Lower lobe of right lung (tissue), 2 donors: ENCODE results near the gene PFKFB3. TPM values are rescaled to one million over a fixed set of nuclear protein-coding genes. Genes with fewer than 3 reads are reported as not detected.
A peak's percentile ranks its signal among the peaks of the same experiment; 100 is the strongest.

Experiments used
- ATAC-seq, 2 donors: fragments of 200-7000 bp; cut with Tn5 transposase; one replicate each; pipeline ENCODE4 v1.9.1; 2020 to 2022; ENCODE audit warnings: mild to moderate bottlenecking in 2 of 2, moderate library complexity in 2 of 2
- DNase-seq: peaks from one replicate; pipeline ENCODE4 v3.0.0-alpha.2; 2020
- H3K27ac ChIP-seq: fragments of 200-600 bp; one replicate; pipeline ENCODE4 v1.8.0; 2022
- H3K27me3 ChIP-seq: fragments of 200-600 bp; one replicate; pipeline ENCODE4 v1.8.0; 2022; ENCODE audit warnings: low read depth
- H3K36me3 ChIP-seq: fragments of 200-600 bp; one replicate; pipeline ENCODE4 v1.8.0; 2022; ENCODE audit warnings: mild to moderate bottlenecking
- H3K4me1 ChIP-seq: fragments of 200-600 bp; one replicate; pipeline ENCODE4 v1.8.0; 2022
- H3K4me3 ChIP-seq: fragments of 200-600 bp; one replicate; pipeline ENCODE4 v1.8.0; 2022; ENCODE audit warnings: mild to moderate bottlenecking
- H3K9me3 ChIP-seq: fragments of 200-600 bp; one replicate; pipeline ENCODE4 v1.8.0; 2022
- intact Hi-C: fragments of 100-400 bp; cut with DNase I; formaldehyde crosslinking; loops from one replicate; pipeline ENCODE4 v1.11.0; 2022
- total RNA-seq: library from RNA; stranded (reverse); fragmentation: NEBNext Ultra II Directional; extraction: Animal tissue kit (Norgen Biotek cat#: 25700); gene quantifications from one replicate; pipeline ENCODE4 v1.2.1, GENCODE V29; 2021
- TF ChIP-seq, protein P1 (sequence below): fragments of 200-600 bp; IDR thresholded peaks from one replicate; pipeline ENCODE4 v1.8.0; 2022; ENCODE audit warnings: antibody characterized with exemption, mild to moderate bottlenecking
- donor health status: DM: no; HTN: yes; CAD: no; lungs with severe emphysema.

PFKFB3 gene
- total RNA-seq, 1 donor from 2014 or later, result 78.5 TPM

DNA sequence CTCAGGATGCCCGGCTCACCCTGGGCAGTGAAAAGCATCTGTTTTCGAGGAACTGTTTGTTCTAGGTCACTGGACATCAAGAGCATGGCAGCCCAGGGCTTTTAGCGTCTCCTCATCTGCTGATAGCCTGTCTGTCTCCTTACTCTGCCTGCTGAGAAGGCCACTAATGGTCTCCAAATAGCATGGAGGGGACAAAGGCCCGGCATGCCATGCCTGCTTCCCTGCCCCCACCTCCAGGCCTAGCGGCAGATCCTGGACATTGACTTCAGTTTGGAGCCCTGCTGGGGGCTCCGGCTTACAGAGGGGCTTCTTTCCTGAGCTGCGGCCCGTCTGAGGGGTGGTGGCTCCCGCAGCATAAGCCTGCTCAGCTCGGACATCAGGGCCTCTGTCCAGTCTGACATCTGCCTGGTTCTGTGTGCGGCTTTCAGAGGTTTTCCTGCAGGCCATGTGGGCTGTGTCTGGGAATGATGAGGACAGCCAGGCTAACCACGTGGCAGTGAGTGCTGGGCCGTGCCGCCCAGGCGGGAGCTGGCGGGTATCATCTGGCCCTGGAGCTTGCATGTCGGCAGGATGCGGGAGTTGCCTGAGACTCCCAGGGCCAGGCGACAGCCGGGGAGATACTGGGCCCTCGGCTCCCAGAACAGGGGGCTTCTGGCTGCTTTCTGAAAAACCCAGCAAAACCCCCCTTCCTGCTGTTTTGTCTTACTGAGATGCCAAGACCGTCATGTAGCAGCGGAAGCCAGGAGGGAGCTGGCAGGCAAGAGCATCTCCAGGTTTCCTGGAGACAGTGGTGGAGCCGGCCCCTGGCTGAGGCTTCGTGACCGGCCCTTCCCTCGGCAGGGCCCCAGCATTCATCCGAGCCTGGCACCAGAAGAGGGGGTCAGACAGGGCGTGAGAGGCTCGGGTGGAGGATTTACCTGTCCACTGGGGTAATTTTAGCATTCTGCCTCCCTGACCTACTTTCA, 9.2 kb downstream of the PFKFB3 start:
- Histone ChIP-seq H3K9me3 (no peaks in the 10 kb centered on the region), H3K27me3 (no peaks in the 10 kb centered on the region), H3K4me3 (no peak overlapping the region), H3K27ac (no peak overlapping the region), H3K36me3 (peaks cover 50% of the 10 kb centered on the region), H3K4me1 (peaks cover 13% of the 10 kb centered on the region)
- ATAC-seq (peak; percentile 33 to 54), DNase-seq (no peak)
- TF ChIP-seq, protein P1, sequence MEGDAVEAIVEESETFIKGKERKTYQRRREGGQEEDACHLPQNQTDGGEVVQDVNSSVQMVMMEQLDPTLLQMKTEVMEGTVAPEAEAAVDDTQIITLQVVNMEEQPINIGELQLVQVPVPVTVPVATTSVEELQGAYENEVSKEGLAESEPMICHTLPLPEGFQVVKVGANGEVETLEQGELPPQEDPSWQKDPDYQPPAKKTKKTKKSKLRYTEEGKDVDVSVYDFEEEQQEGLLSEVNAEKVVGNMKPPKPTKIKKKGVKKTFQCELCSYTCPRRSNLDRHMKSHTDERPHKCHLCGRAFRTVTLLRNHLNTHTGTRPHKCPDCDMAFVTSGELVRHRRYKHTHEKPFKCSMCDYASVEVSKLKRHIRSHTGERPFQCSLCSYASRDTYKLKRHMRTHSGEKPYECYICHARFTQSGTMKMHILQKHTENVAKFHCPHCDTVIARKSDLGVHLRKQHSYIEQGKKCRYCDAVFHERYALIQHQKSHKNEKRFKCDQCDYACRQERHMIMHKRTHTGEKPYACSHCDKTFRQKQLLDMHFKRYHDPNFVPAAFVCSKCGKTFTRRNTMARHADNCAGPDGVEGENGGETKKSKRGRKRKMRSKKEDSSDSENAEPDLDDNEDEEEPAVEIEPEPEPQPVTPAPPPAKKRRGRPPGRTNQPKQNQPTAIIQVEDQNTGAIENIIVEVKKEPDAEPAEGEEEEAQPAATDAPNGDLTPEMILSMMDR, result no peak
- intact Hi-C loops, result no loop called here

DNA sequence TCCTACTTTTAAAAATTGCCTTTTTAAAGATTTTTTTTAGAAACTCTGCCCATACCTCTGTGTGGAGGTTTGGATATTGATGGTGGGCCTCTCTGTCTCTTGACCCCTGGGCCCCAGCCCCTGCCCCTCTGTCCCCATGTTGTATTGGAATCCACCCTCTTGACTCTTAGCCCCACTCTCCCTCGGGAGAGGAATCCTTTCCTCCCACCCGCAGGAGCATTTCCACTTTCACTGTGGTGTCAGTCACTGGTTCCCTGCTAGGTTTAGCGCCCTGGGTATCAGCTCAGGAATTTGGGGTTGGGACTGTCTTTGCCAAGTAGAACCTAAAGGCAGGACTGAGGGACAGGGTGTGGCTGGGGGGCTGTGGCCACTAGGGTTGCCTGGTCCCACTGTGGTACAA, 10.1 kb downstream of the PFKFB3 start:
- TF ChIP-seq, protein P1, result no peak
- no peak overlapping the region for H3K4me3 ChIP-seq
- intact Hi-C loops, result no loop called here
- no peak for DNase-seq
- H3K9me3 ChIP-seq, result no peaks in the 10 kb centered on the region
- H3K4me1 ChIP-seq, result peaks cover 13% of the 10 kb centered on the region
- H3K27me3 ChIP-seq, result no peaks in the 10 kb centered on the region
- ATAC-seq, result no peak
- H3K27ac ChIP-seq, result no peak overlapping the region
- peaks cover 55% of the 10 kb centered on the region for H3K36me3 ChIP-seq

DNA sequence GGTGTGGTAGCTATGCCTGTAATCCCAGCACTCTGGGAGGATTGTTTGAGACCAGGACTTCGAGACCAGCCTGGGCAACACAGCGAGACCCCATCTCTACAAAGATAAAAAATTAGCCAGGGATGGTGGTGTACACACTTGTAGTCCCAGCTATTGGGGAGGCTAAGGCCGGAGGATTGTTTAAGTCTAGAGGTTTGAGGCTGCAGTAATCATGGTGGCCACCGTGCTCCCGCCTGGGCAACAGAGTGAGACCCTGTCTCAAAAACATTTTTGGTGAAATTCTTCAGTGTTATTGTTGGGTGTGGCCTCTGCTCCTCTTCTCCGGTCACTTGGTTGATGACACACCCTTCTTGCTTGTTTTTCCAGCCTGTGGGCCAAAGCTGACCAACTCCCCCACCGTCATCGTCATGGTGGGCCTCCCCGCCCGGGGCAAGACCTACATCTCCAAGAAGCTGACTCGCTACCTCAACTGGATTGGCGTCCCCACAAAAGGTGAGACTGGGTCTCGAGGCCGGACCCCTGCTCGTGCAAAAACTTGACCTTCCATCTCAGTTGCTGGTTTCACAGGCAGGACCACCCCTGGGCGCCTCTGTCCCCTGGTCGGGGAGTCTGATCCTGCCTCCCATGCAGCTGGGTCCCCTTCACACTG, 10.6 kb downstream of the PFKFB3 start:
- Histone ChIP-seq H3K27me3 (no peaks in the 10 kb centered on the region), H3K9me3 (no peaks in the 10 kb centered on the region), H3K4me3 (no peak overlapping the region), H3K36me3 (peaks cover 58% of the 10 kb centered on the region), H3K27ac (no peak overlapping the region), H3K4me1 (peaks cover 13% of the 10 kb centered on the region)
- DNase-seq (no peak), ATAC-seq (no peak)
- intact Hi-C loops, result no loop called here
- TF ChIP-seq, protein P1, result no peak

DNA sequence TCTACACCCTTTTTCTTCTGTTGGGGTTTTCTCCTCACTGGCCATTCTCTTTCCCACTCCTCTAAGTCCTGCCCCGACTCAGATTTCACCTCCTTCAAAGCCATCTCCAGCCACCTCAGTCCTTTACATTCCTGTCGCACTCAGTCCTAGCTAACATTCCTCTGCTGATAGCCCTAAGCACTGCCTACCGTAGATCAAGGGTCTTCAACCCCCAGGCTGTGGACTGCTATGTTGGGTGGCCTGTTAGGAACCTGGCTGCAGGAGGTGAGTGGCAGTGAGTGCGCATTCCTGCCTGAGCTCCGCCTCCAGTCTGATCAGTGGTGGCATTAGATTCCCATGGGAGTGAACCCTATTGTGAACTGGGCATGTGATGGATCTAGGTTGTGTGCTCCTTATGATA, 11.2 kb downstream of the PFKFB3 start:
- Histone ChIP-seq H3K4me3 (no peak overlapping the region), H3K27ac (no peak overlapping the region), H3K4me1 (peaks cover 13% of the 10 kb centered on the region), H3K36me3 (peaks cover 63% of the 10 kb centered on the region), H3K27me3 (no peaks in the 10 kb centered on the region), H3K9me3 (no peaks in the 10 kb centered on the region)
- no peak for DNase-seq
- intact Hi-C loops, result no loop called here
- TF ChIP-seq, protein P1, result no peak
- ATAC-seq, result peak in 1 of 2 donors; percentile 9

DNA sequence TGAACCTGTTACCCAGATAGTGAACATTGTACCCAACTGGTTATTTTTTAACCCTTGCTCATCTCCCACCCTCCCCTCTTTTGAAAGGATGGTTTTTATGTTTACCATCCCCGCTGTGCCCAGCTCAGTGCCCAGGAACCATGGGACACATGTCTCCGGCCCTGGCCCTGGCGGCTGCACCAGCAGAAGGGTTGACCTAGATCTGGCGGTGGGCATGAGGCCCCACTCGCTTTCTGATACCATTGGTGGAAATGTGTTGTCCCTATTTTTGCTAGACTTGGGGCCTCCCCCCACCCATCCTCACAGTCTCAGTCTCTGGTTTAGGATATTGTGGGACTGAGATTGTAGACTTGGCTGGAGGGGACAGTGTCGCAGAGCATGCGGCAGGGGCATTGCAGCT, 11.9 kb downstream of the PFKFB3 start:
- no peak overlapping the region for H3K27ac ChIP-seq
- H3K4me1 ChIP-seq, result peaks cover 13% of the 10 kb centered on the region
- no peak overlapping the region for H3K4me3 ChIP-seq
- no peaks in the 10 kb centered on the region for H3K9me3 ChIP-seq
- ATAC-seq, result no peak
- H3K27me3 ChIP-seq, result no peaks in the 10 kb centered on the region
- peaks cover 70% of the 10 kb centered on the region for H3K36me3 ChIP-seq
- intact Hi-C loops, result no loop called here
- DNase-seq, result no peak
- TF ChIP-seq, protein P1, result no peak
